OCI-LY7 (cell line): ENCODE results near the gene ATAD1. TPM values are rescaled to one million over a fixed set of nuclear protein-coding genes. Genes with fewer than 3 reads are reported as not detected.

Experiments used
- BruUV-seq: library from RNA; stranded (reverse); fragments of 400-500 nt; replicated peaks from 2 replicates; lab custom pipeline; 2021; lab: Mats Ljungman, UMichigan
- CTCF ChIA-PET: fragments of 300-600 bp; sonication (Branson Sonifier 250); formaldehyde crosslinking; loops from one replicate; lab custom pipeline; 2022; ENCODE audit warnings: antibody characterized with exemption; ENCODE audit not compliant: unreplicated experiment; lab: Charles Lee
- POLR2A ChIA-PET: fragments of 300-600 bp; sonication (Branson Sonifier 250); formaldehyde crosslinking; loops from one replicate; lab custom pipeline; 2022; ENCODE audit warnings: antibody characterized with exemption; lab: Charles Lee
- DNase-seq: peaks from one replicate; pipeline ENCODE4 v3.0.0-alpha.2; 2015; ENCODE audit warnings: low spot score
- H2AFZ ChIP-seq: fragments of 200-600 bp; sonication (generic), shearing (Covaris generic); 2 replicates; pipeline ENCODE4 v1.6.1; 2014; ENCODE audit warnings: mild to moderate bottlenecking, antibody characterized with exemption, low read length, moderate library complexity
- H3K27ac ChIP-seq: fragments of 200-600 bp; sonication (generic); 2 replicates; pipeline ENCODE4 v1.5.1; 2014; ENCODE audit warnings: mixed run types, low read depth, mild to moderate bottlenecking, moderate library complexity, low read length, inconsistent platforms; ENCODE audit not compliant: poor library complexity, severe bottlenecking
- H3K36me3 ChIP-seq: fragments of 200-600 bp; sonication (generic); 2 replicates; pipeline ENCODE4 v1.6.1; 2014; ENCODE audit warnings: mild to moderate bottlenecking, antibody characterized with exemption, low read length, moderate library complexity, mixed read lengths; ENCODE audit not compliant: insufficient read depth
- H3K4me1 ChIP-seq: fragments of 200-600 bp; sonication (generic); 2 replicates; pipeline ENCODE4 v1.5.1; 2014; ENCODE audit warnings: mild to moderate bottlenecking, low read length; ENCODE audit not compliant: insufficient read depth, poor library complexity, severe bottlenecking
- H3K4me2 ChIP-seq: fragments of 200-600 bp; sonication (generic); 2 replicates; pipeline ENCODE4 v1.6.1; 2014; ENCODE audit warnings: mild to moderate bottlenecking, low read length
- H3K4me3 ChIP-seq: fragments of 200-600 bp; sonication (generic); 2 replicates; pipeline ENCODE4 v1.5.1; 2014; ENCODE audit warnings: mild to moderate bottlenecking, low read depth, low read length; ENCODE audit not compliant: poor library complexity, severe bottlenecking
- H3K79me2 ChIP-seq: fragments of 200-600 bp; sonication (generic); 2 replicates; pipeline ENCODE4 v1.6.1; 2016; ENCODE audit warnings: low read depth, mild to moderate bottlenecking, low read length, moderate library complexity, mixed read lengths; ENCODE audit not compliant: insufficient read depth
- H3K9me2 ChIP-seq: fragments of 200-600 bp; sonication (generic); 2 replicates; pipeline ENCODE4 v1.6.1; 2016; ENCODE audit warnings: mild to moderate bottlenecking, low read length, mixed read lengths; ENCODE audit not compliant: insufficient read depth
- H3K9me3 ChIP-seq: fragments of 200-600 bp; sonication (generic); 2 replicates; pipeline ENCODE4 v1.6.1; 2014; ENCODE audit warnings: mild to moderate bottlenecking, mixed run types, low read length, mixed read lengths
- H4K20me1 ChIP-seq: fragments of 200-600 bp; sonication (generic); 2 replicates; pipeline ENCODE4 v1.6.1; 2014; ENCODE audit warnings: mild to moderate bottlenecking, antibody characterized with exemption, low read length, moderate library complexity, mixed read lengths; ENCODE audit not compliant: insufficient read depth
- CTCF ChIP-seq: fragments of 200-600 bp; sonication (generic); conservative IDR thresholded peaks from 2 replicates; pipeline ENCODE4 v1.5.1; 2014; ENCODE audit warnings: mild to moderate bottlenecking, antibody characterized with exemption, low read length, moderate library complexity, mixed read lengths
- EZH2phosphoT487 ChIP-seq: fragments of 200-600 bp; sonication (generic); IDR thresholded peaks from 2 replicates; pipeline ENCODE4 v1.6.1; 2018; ENCODE audit warnings: low read depth, borderline replicate concordance, mild to moderate bottlenecking, mixed run types, antibody characterized with exemption, low read length, moderate library complexity, mixed read lengths
- intact Hi-C: fragments of 100-400 bp; cut with micrococcal nuclease; formaldehyde crosslinking; loops from one replicate; pipeline ENCODE4 v1.10.0; 2022; ENCODE audit not compliant: unreplicated experiment
- total RNA-seq, 2 experiments: library from RNA; depleted of rRNA in 1 of 2; stranded (reverse); fragments of >200 nt in 1 of 2; shearing (Covaris generic) in 1 of 2; gene quantifications; 2 replicates each; pipeline ENCODE4 v1.2.3, GENCODE V29; 2014 to 2022

The ATAD1 gene
- total RNA-seq, 2 experiments from 2014 or later: 19.6 to 47.7 TPM

GRCh38 chr10:87790185-87790584 is 27.8 kb downstream of the ATAD1 start:
- intact Hi-C loops: no loop called here
- POLR2A ChIA-PET: interaction anchor here (0.6 to 1.0 kb wide), 3 partner anchors 11 to 350 kb away, joined by 3 read pairs; no protein-coding TSS in a partner anchor
- Histone ChIP-seq H3K9me3 (no peaks in the 10 kb centered on the region), H3K27ac (no peak overlapping the region), H2AFZ (no peak overlapping the region), H3K9me2 (0 out of 2 replicates have a peak, but pooled peaks cover 5% of the 10 kb centered on the region), H3K36me3 (peaks cover 94% of the 10 kb centered on the region), H3K4me2 (no peak overlapping the region), H4K20me1 (no peaks in the 10 kb centered on the region), H3K4me1 (no peaks in the 10 kb centered on the region), H3K79me2 (peaks cover 30% of the 10 kb centered on the region; the same call in 1 of the 2 replicates), H3K4me3 (no peak overlapping the region)
- BruUV-seq: no TSS peak
- CTCF ChIA-PET: no interaction called here
- TF ChIP-seq EZH2phosphoT487 (no peak), CTCF (no peak)
- DNase-seq: no peak

GRCh38 chr10:87786421-87786820 is 31.6 kb downstream of the ATAD1 start:
- Histone ChIP-seq H3K9me3 (no peaks in the 10 kb centered on the region), H3K9me2 (0 out of 2 replicates have a peak, but pooled peaks cover 5% of the 10 kb centered on the region), H3K4me2 (no peak overlapping the region), H3K4me1 (no peaks in the 10 kb centered on the region), H3K36me3 (peaks cover 92% of the 10 kb centered on the region), H3K4me3 (no peak overlapping the region), H4K20me1 (no peaks in the 10 kb centered on the region), H3K27ac (no peak overlapping the region), H2AFZ (no peak overlapping the region), H3K79me2 (peaks cover 6% of the 10 kb centered on the region; the same call in 1 of the 2 replicates)
- TF ChIP-seq EZH2phosphoT487: no peak
- TF ChIP-seq CTCF: no peak
- CTCF ChIA-PET: no interaction called here
- DNase-seq: no peak
- BruUV-seq: no TSS peak
- POLR2A ChIA-PET: interaction anchor here (0.6 to 1.6 kb wide), 5 partner anchors 10 to 320 kb away, joined by 3 to 4 read pairs (median 3); no protein-coding TSS in a partner anchor
- intact Hi-C loops: no loop called here

GRCh38 chr10:87782721-87783120 is 35.3 kb downstream of the ATAD1 start:
- H3K9me3 ChIP-seq: no peaks in the 10 kb centered on the region; the same call in 1 of the 2 replicates
- intact Hi-C loops: no loop called here
- H3K4me3 ChIP-seq: no peak overlapping the region
- no peak overlapping the region for H2AFZ ChIP-seq
- H3K36me3 ChIP-seq: peaks cover 90% of the 10 kb centered on the region
- no peaks in the 10 kb centered on the region for H3K4me1 ChIP-seq
- no peak for TF ChIP-seq EZH2phosphoT487
- TF ChIP-seq CTCF: no peak
- H3K79me2 ChIP-seq: peaks cover 26% of the 10 kb centered on the region; the same call in 1 of the 2 replicates
- no peak overlapping the region for H3K4me2 ChIP-seq
- H3K27ac ChIP-seq: no peak overlapping the region
- no peaks in the 10 kb centered on the region for H4K20me1 ChIP-seq
- no peak for DNase-seq
- ChIA-PET POLR2A (interaction anchor here (0.6 to 1.4 kb wide), 6 partner anchors 9 to 1799 kb away, joined by 3 to 7 read pairs (median 5); partner anchors contain the start of gene ATAD1), CTCF (no interaction called here)
- no TSS peak for BruUV-seq
- H3K9me2 ChIP-seq: no peaks in the 10 kb centered on the region
